T47D (cell line): Measurements from ENCODE around the gene EXOC5.

ENCODE experiments used
- DNase-seq, 2 experiments: peaks; one replicate each; pipeline versions ENCODE4 v3.0.0 to v3.0.0-alpha.2; 2011 to 2012; ENCODE audit warnings: low read depth in 1 of 2, low spot score in 1 of 2
- JUND ChIP-seq: IDR thresholded peaks from 2 replicates; pipeline ENCODE4 v1.6.1; 2012; ENCODE audit warnings: low read depth
- in situ Hi-C: cut with HindIII; loops from 2 replicates; pipeline ENCODE4 v1.10.0; 2016; ENCODE audit warnings: low sequenced_read_pairs, low pct_unique_long_range_greater_than_20kb

EXOC5 gene

GRCh38 chr14:57169901-57170300 lies 98.8 kb downstream of the EXOC5 start:
- in situ Hi-C loops: no loop called here
- no peak for TF ChIP-seq JUND
- no peak for DNase-seq

- no peak for DNase-seq
- TF ChIP-seq JUND: no peak
- in situ Hi-C loops: no loop called here
Measured at GRCh38 chr14:57168138-57168679, 100.5 kb downstream of the EXOC5 start.

- in situ Hi-C loops: no loop called here
- DNase-seq: no peak
- no peak for TF ChIP-seq JUND
Measured at GRCh38 chr14:57161583-57162234, 107.0 kb downstream of the EXOC5 start.

GRCh38 chr14:57160333-57160732 lies 108.4 kb downstream of the EXOC5 start:
- DNase-seq: no peak
- TF ChIP-seq JUND: no peak
- in situ Hi-C loops: no loop called here

- in situ Hi-C loops: no loop called here
- no peak for TF ChIP-seq JUND
- no peak for DNase-seq
Measured at GRCh38 chr14:57153286-57153685, 115.4 kb downstream of the EXOC5 start.
